HCT116 (cell line): Measurements from ENCODE around the gene IRGQ. TPM values are rescaled to one million over a fixed set of nuclear protein-coding genes. Genes with fewer than 3 reads are reported as not detected.

Source experiments
- ATAC-seq: fragments of 200-7000 bp; cut with Tn5 transposase; 2 replicates; pipeline ENCODE4 v1.9.1; 2020; ENCODE audit warnings: mild to moderate bottlenecking, moderate library complexity
- BruUV-seq: library from RNA; stranded (reverse); fragments of 400-500 nt; replicated peaks from 2 replicates; lab custom pipeline; 2021; lab: Mats Ljungman, UMichigan
- CTCF ChIA-PET: fragments of 300-600 bp; sonication (Branson Sonifier 250); formaldehyde crosslinking; loops from one replicate; lab custom pipeline; 2021; ENCODE audit warnings: antibody characterized with exemption; lab: Charles Lee
- POLR2A ChIA-PET: fragments of 300-600, 350-600 bp; sonication (Branson Sonifier 250); formaldehyde crosslinking; loops from one replicate; lab custom pipeline; 2021; ENCODE audit warnings: antibody characterized with exemption; lab: Charles Lee
- RAD21 ChIA-PET, 2 experiments: fragments of 300-600 bp; sonication (Branson Sonifier 250); formaldehyde crosslinking; loops; one replicate each; lab custom pipeline; 2023; ENCODE audit warnings: low total read pairs in 2 of 2; ENCODE audit not compliant: uncharacterized antibody in 2 of 2, unreplicated experiment in 2 of 2, low non-redundant PET in 1 of 2; lab: Charles Lee
- DNase-seq: peaks from one replicate; pipeline ENCODE4 v3.0.0-alpha.2; 2010; ENCODE audit warnings: low read depth, low spot score
- H2AFZ ChIP-seq: fragments of 200-600 bp; shearing (Covaris generic), sonication (generic); 2 replicates; pipeline ENCODE4 v1.6.1; 2017; ENCODE audit warnings: low read depth, mixed run types, mixed read lengths, antibody characterized with exemption, low read length; ENCODE audit not compliant: poor library complexity, severe bottlenecking
- H3K27ac ChIP-seq: 2 replicates; pipeline ENCODE4 v1.5.1; 2012; ENCODE audit warnings: low read depth, low read length
- H3K27me3 ChIP-seq: fragments of 200-600 bp; sonication (generic); 2 replicates; pipeline ENCODE4 v1.6.1; 2016; ENCODE audit warnings: mixed run types, low read length, mixed read lengths; ENCODE audit not compliant: insufficient read depth
- H3K36me3 ChIP-seq, 2 experiments: fragments of 200-500 bp in 1 of 2; fragments of 200-600 bp in 1 of 2; sonication (Bioruptor generic) in 1 of 2; sonication (generic) in 1 of 2; 2 replicates each; pipeline versions ENCODE4 v1.5.1 to v1.6.1; 2014 to 2016; ENCODE audit warnings: low read length in 2 of 2, inconsistent platforms in 1 of 2, mixed read lengths in 1 of 2, mixed run types in 1 of 2; ENCODE audit not compliant: insufficient read depth in 2 of 2, control insufficient read depth in 1 of 2
- H3K4me1 ChIP-seq, 2 experiments: fragments of 200-600 bp in 1 of 2; sonication (generic) in 1 of 2; 2 replicates each; pipeline versions ENCODE4 v1.5.1 to v1.6.1; 2012 to 2017; ENCODE audit warnings: low read length in 2 of 2, inconsistent platforms in 1 of 2, mild to moderate bottlenecking in 1 of 2, mixed read lengths in 1 of 2, mixed run types in 1 of 2, moderate library complexity in 1 of 2; ENCODE audit not compliant: insufficient read depth in 2 of 2, control insufficient read depth in 1 of 2
- H3K4me2 ChIP-seq: fragments of 200-600 bp; sonication (generic); 2 replicates; pipeline ENCODE4 v1.6.1; 2017; ENCODE audit warnings: mixed run types, low read length, mixed read lengths
- H3K4me3 ChIP-seq, 2 experiments: fragments of 200-600 bp in 1 of 2; sonication (generic) in 1 of 2; replicated peaks in 1 of 2; 2 replicates each; pipeline ENCODE4 v1.5.1; 2011 to 2016; ENCODE audit warnings: low read length in 2 of 2, control low read depth in 1 of 2, low read depth in 1 of 2, mild to moderate bottlenecking in 1 of 2, mixed read lengths in 1 of 2, mixed run types in 1 of 2
- H3K79me2 ChIP-seq: fragments of 200-600 bp; sonication (generic); 2 replicates; pipeline ENCODE4 v1.6.1; 2017; ENCODE audit warnings: mild to moderate bottlenecking, mixed run types, low read length, moderate library complexity, mixed read lengths; ENCODE audit not compliant: insufficient read depth
- H3K9ac ChIP-seq: fragments of 200-600 bp; sonication (generic); 2 replicates; pipeline ENCODE4 v1.6.1; 2016; ENCODE audit warnings: low read length, mixed read lengths
- H3K9me2 ChIP-seq: fragments of 200-600 bp; sonication (generic), shearing (Covaris generic); 2 replicates; pipeline ENCODE4 v1.6.1; 2017; ENCODE audit warnings: mixed run types, mild to moderate bottlenecking, moderate library complexity; ENCODE audit not compliant: insufficient read depth
- H3K9me3 ChIP-seq, 2 experiments: fragments of 200-500 bp in 1 of 2; fragments of 200-600 bp in 1 of 2; sonication (Bioruptor generic) in 1 of 2; sonication (generic) in 1 of 2; 2 replicates each; pipeline ENCODE4 v1.6.1; 2014 to 2017; ENCODE audit warnings: low read length in 2 of 2, mixed read lengths in 2 of 2, inconsistent platforms in 1 of 2, low read depth in 1 of 2, mild to moderate bottlenecking in 1 of 2, mixed run types in 1 of 2, moderate library complexity in 1 of 2; ENCODE audit not compliant: control insufficient read depth in 1 of 2, insufficient read depth in 1 of 2
- H4K20me1 ChIP-seq: fragments of 200-600 bp; sonication (generic), shearing (Covaris generic); 2 replicates; pipeline ENCODE4 v1.6.1; 2017; ENCODE audit warnings: mixed run types, mild to moderate bottlenecking, moderate library complexity; ENCODE audit not compliant: insufficient read depth
- CBX3 ChIP-seq: IDR thresholded peaks from 2 replicates; pipeline ENCODE4 v1.6.1; 2012; ENCODE audit warnings: low read depth
- RAD21 ChIP-seq: IDR thresholded peaks from 2 replicates; pipeline ENCODE4 v1.6.1; 2012; ENCODE audit warnings: low read depth, mild to moderate bottlenecking
- ZFX ChIP-seq: fragments of 450-650 bp; IDR thresholded peaks from 2 replicates; pipeline ENCODE4 v1.6.1; 2017
- intact Hi-C: fragments of 100-400 bp; cut with micrococcal nuclease; formaldehyde crosslinking; loops from 2 replicates; pipeline ENCODE4 v1.10.0; 2022
- total RNA-seq: library from RNA; stranded (reverse); gene quantifications from one replicate; pipeline ENCODE4 v1.2.1, GENCODE V29; 2021; ENCODE audit not compliant: unreplicated experiment
- TF ChIP-seq, protein P1 (sequence below): IDR thresholded peaks from 2 replicates; pipeline ENCODE4 v1.6.1; 2012
- TF ChIP-seq, protein P2 (sequence below), 3 experiments: fragments of 200-600 bp in 1 of 3; sonication (generic) in 1 of 3; IDR thresholded peaks in 2 of 3; conservative IDR thresholded peaks in 1 of 3; 2 replicates each; pipeline ENCODE4 v1.5.1; 2012 to 2017; ENCODE audit warnings: low read depth in 2 of 3, low read length in 2 of 3, antibody characterized with exemption in 1 of 3, borderline replicate concordance in 1 of 3, control low read depth in 1 of 3, mild to moderate bottlenecking in 1 of 3, mixed read lengths in 1 of 3, mixed run types in 1 of 3, moderate library complexity in 1 of 3; ENCODE audit not compliant: insufficient read depth in 1 of 3
- TF ChIP-seq, protein P3 (sequence below): IDR thresholded peaks from 2 replicates; pipeline ENCODE4 v1.6.1; 2012

IRGQ gene
- total RNA-seq, 1 experiment from 2014 or later = 14.6 TPM

DNA sequence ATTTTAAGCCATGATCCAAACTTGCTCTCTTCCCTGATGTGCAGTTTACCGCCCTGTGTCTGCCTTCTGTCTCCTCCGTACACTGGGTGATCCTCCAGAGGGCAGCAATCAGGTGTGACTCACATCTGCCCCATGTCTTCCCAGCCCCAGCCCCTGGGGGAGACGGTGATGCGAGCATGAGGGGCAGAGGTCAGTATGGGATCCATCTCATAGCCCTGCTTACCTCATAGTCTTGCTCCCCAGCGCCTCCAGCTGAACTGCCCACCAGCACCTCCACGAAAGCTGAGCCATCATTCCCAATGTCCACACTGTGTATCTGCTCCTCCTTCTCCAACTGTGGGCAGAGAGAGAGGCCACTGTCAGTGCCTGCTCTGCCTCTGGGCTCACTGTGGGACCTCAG lies 35.2 kb downstream of the IRGQ start:
- Histone ChIP-seq H3K4me1 (peaks cover 0 to 24% of the 10 kb centered on the region in 2 experiments; a peak in 2 of 4 replicates), H3K9me3 (no peaks in the 10 kb centered on the region), H4K20me1 (no peaks in the 10 kb centered on the region), H3K79me2 (no peaks in the 10 kb centered on the region), H3K9ac (no peak overlapping the region), H3K9me2 (no peaks in the 10 kb centered on the region), H2AFZ (no peak overlapping the region), H3K4me2 (no peak overlapping the region), H3K4me3 (no peak overlapping the region), H3K36me3 (no peaks in the 10 kb centered on the region; a peak in 2 of 4 replicates), H3K27me3 (no peaks in the 10 kb centered on the region), H3K27ac (no peak overlapping the region)
- TF ChIP-seq, protein P1, sequence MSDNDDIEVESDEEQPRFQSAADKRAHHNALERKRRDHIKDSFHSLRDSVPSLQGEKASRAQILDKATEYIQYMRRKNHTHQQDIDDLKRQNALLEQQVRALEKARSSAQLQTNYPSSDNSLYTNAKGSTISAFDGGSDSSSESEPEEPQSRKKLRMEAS = no peak
- TF ChIP-seq RAD21 = peak; percentile 24; the same call in 1 of the 2 replicates
- no peak for TF ChIP-seq CBX3
- TF ChIP-seq, protein P2, sequence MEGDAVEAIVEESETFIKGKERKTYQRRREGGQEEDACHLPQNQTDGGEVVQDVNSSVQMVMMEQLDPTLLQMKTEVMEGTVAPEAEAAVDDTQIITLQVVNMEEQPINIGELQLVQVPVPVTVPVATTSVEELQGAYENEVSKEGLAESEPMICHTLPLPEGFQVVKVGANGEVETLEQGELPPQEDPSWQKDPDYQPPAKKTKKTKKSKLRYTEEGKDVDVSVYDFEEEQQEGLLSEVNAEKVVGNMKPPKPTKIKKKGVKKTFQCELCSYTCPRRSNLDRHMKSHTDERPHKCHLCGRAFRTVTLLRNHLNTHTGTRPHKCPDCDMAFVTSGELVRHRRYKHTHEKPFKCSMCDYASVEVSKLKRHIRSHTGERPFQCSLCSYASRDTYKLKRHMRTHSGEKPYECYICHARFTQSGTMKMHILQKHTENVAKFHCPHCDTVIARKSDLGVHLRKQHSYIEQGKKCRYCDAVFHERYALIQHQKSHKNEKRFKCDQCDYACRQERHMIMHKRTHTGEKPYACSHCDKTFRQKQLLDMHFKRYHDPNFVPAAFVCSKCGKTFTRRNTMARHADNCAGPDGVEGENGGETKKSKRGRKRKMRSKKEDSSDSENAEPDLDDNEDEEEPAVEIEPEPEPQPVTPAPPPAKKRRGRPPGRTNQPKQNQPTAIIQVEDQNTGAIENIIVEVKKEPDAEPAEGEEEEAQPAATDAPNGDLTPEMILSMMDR (IDR thresholded peaks at IDR 0.05 in 2 of 3, conservative IDR thresholded peaks at IDR 0.05 in 1 of 3; ENCODE audit: borderline replicate concordance in 1 of 3, insufficient read depth in 1 of 3, low read depth in 2 of 3, low read length in 2 of 3) = peak in 2 of 3 experiments; percentile 18 to 33; a peak in 2 of 6 replicates
- ATAC-seq (peak; percentile 83), DNase-seq (no peak)
- intact Hi-C loops = no loop called here
- POLR2A ChIA-PET = no interaction called here
- no TSS peak for BruUV-seq
- RAD21 ChIA-PET = no interaction called here
- CTCF ChIA-PET = no interaction called here

DNA sequence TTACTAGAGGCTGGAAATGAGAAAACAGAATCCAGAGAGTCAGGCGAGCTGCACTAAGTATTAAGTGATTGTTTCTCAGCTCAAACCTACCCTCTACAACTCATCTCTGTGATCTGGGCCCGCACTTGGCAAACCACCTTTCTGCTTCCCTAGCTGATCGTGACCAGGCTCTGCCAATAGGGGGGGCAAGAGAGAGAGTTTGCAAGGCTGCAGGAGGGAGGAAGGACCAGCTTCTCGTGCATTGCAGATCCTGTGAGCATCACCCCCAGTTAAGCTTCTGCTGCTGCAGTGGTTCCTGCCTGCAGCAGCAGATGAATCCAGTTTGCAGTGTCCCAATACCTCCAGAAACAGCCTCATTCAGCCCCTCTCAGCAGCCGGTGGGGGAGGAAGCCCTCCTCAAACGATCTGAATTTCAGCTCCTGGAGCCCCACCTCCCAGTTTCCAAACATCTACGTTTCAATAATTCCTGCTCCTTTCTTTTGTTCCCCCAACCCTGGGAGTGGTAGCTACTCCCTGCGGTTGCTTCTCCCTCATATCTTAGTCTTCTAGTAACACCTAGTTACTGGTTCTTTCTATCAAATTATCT lies 40.7 kb downstream of the IRGQ start:
- BruUV-seq = no TSS peak

More for the DNA sequence above, 40.7 kb downstream of the IRGQ start:
- Histone ChIP-seq H4K20me1 (no peaks in the 10 kb centered on the region), H3K36me3 (peaks cover 5 to 10% of the 10 kb centered on the region in 2 experiments; a peak in 3 of 4 replicates), H3K9me3 (no peaks in the 10 kb centered on the region), H3K27ac (no peak overlapping the region), H3K9ac (no peak overlapping the region), H3K9me2 (no peaks in the 10 kb centered on the region), H2AFZ (no peak overlapping the region), H3K4me3 (no peak overlapping the region), H3K27me3 (no peaks in the 10 kb centered on the region), H3K79me2 (no peaks in the 10 kb centered on the region), H3K4me2 (no peak overlapping the region), H3K4me1 (no peaks in the 10 kb centered on the region)
- ChIA-PET RAD21 (interaction anchor here (1.0 to 1.3 kb wide), 3 partner anchors 39 to 113 kb away, joined by 3 to 4 read pairs (median 3); no protein-coding TSS in a partner anchor), CTCF (interaction anchor here (0.6 to 3.2 kb wide), 16 partner anchors 10 to 254 kb away, joined by 3 to 20 read pairs (median 5); partner anchors contain the start of genes IRGQ, PINLYP, XRCC1 and ZNF575), POLR2A (no interaction called here)
- TF ChIP-seq ZFX (no peak), RAD21 (peak; percentile 58)
- TF ChIP-seq, protein P3, sequence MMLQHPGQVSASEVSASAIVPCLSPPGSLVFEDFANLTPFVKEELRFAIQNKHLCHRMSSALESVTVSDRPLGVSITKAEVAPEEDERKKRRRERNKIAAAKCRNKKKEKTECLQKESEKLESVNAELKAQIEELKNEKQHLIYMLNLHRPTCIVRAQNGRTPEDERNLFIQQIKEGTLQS = no peak
- TF ChIP-seq, protein P2 (IDR thresholded peaks at IDR 0.05 in 2 of 3, conservative IDR thresholded peaks at IDR 0.05 in 1 of 3; ENCODE audit: borderline replicate concordance in 1 of 3, insufficient read depth in 1 of 3, low read depth in 2 of 3, low read length in 2 of 3) = peak; percentile 55 to 95 (median 88)
- ATAC-seq = peak; percentile 92
- intact Hi-C loops = no loop called here
- DNase-seq = no peak
